Neutrophil (primary cell): Measurements from ENCODE around the gene TRPC5OS.

Source experiments
- H3K27ac ChIP-seq: fragments of 200-600 bp; sonication (generic); 2 replicates; pipeline ENCODE4 v1.5.1; 2016; ENCODE audit warnings: mild to moderate bottlenecking, moderate library complexity
- H3K27me3 ChIP-seq: fragments of 200-600 bp; sonication (generic); 2 replicates; pipeline ENCODE4 v1.6.0; 2016; ENCODE audit warnings: mild to moderate bottlenecking
- H3K36me3 ChIP-seq: fragments of 200-600 bp; sonication (generic); 2 replicates; pipeline ENCODE4 v1.5.1; 2017
- H3K4me1 ChIP-seq, 2 experiments: fragments of 200-600 bp in 1 of 2; sonication (generic) in 1 of 2; 1 replicate in 1 of 2; 2 replicates in 1 of 2; pipeline versions ENCODE4 v1.5.1 to v1.6.1; 2013 to 2016; ENCODE audit warnings: low read depth in 1 of 2, low read length in 1 of 2, mild to moderate bottlenecking in 1 of 2, moderate library complexity in 1 of 2; ENCODE audit not compliant: control insufficient read depth in 1 of 2, insufficient read depth in 1 of 2
- H3K4me3 ChIP-seq, 2 experiments: fragments of 200-600 bp in 1 of 2; sonication (generic) in 1 of 2; 1 replicate in 1 of 2; 2 replicates in 1 of 2; pipeline ENCODE4 v1.5.1; 2013 to 2016; ENCODE audit warnings: low read depth in 1 of 2, low read length in 1 of 2, mild to moderate bottlenecking in 1 of 2, moderate library complexity in 1 of 2
- H3K9me3 ChIP-seq: fragments of 200-600 bp; sonication (generic); 2 replicates; pipeline ENCODE4 v1.5.1; 2016
- CTCF ChIP-seq: fragments of 200-600 bp; sonication (generic); IDR thresholded peaks from 2 replicates; pipeline ENCODE4 v1.5.1; 2016; ENCODE audit warnings: antibody characterized with exemption

The TRPC5OS gene

GRCh38 chrX:111875881-111876280 is at the start of gene TRPC5OS:
Gene TRPC5OS, plus strand, starts transcription at chrX:111876181. Its CDS starts 25,669 bp downstream, at chrX:111901850.
- Histone ChIP-seq H3K4me1 (no peaks in the 10 kb centered on the region), H3K9me3 (no peaks in the 10 kb centered on the region), H3K27me3 (no peaks in the 10 kb centered on the region), H3K27ac (no peak within 1 kb of the TSS), H3K36me3 (no peaks in the 10 kb centered on the region), H3K4me3 (no peak within 1 kb of the TSS)
- no peak for TF ChIP-seq CTCF

GRCh38 chrX:111829345-111829744 is 46.6 kb upstream of the TRPC5OS start:
- H3K4me1 ChIP-seq = no peaks in the 10 kb centered on the region
- no peak overlapping the region for H3K4me3 ChIP-seq
- no peak overlapping the region for H3K27ac ChIP-seq
- no peaks in the 10 kb centered on the region for H3K27me3 ChIP-seq
- H3K36me3 ChIP-seq = no peaks in the 10 kb centered on the region
- H3K9me3 ChIP-seq = no peaks in the 10 kb centered on the region
- TF ChIP-seq CTCF = no peak

GRCh38 chrX:111830571-111830970 is 45.4 kb upstream of the TRPC5OS start:
- Histone ChIP-seq H3K9me3 (no peaks in the 10 kb centered on the region), H3K36me3 (no peaks in the 10 kb centered on the region), H3K4me1 (no peaks in the 10 kb centered on the region), H3K4me3 (no peak overlapping the region), H3K27ac (no peak overlapping the region), H3K27me3 (no peaks in the 10 kb centered on the region)
- no peak for TF ChIP-seq CTCF

- Histone ChIP-seq H3K36me3 (no peaks in the 10 kb centered on the region), H3K27me3 (no peaks in the 10 kb centered on the region), H3K9me3 (no peaks in the 10 kb centered on the region), H3K4me3 (no peak overlapping the region), H3K4me1 (no peaks in the 10 kb centered on the region), H3K27ac (no peak overlapping the region)
- TF ChIP-seq CTCF = no peak
Observed at GRCh38 chrX:111831343-111831742, 44.6 kb upstream of the TRPC5OS start.

- no peak overlapping the region for H3K27ac ChIP-seq
- no peak overlapping the region for H3K4me3 ChIP-seq
- H3K9me3 ChIP-seq = no peaks in the 10 kb centered on the region
- no peaks in the 10 kb centered on the region for H3K4me1 ChIP-seq
- no peaks in the 10 kb centered on the region for H3K27me3 ChIP-seq
- no peaks in the 10 kb centered on the region for H3K36me3 ChIP-seq
- TF ChIP-seq CTCF = no peak
Observed at GRCh38 chrX:111837197-111837596, 38.8 kb upstream of the TRPC5OS start.
